ENCODE measurements around the gene PGM3. TPM values are rescaled to one million over a fixed set of nuclear protein-coding genes. Genes with fewer than 3 reads are reported as not detected.

The PGM3 gene
- 158 and 165 TPM in 2 replicates for total RNA-seq

GRCh38 chr6:83192871-83193746 is at the start of gene PGM3, which contains the start of gene RWDD2A:
PGM3 (minus strand) TSS chr6:83193265; CDS start chr6:83191012, 2,253 bp downstream.
RWDD2A (plus strand) TSS chr6:83193357; CDS start chr6:83194452, 1,095 bp downstream.

Other genes starting within 250 kb of the PGM3 start
- 5.6 and 12.4 TPM in 2 replicates for gene UBE3D, start 127.4 kb downstream of the PGM3 start, total RNA-seq
- gene DOP1A, start 125.6 kb downstream of the PGM3 start, total RNA-seq: 28.0 and 35.8 TPM in 2 replicates
- 3.6 and 4.5 TPM in 2 replicates for gene RWDD2A, start 92 bp upstream of the PGM3 start, total RNA-seq
- gene ME1, start 237.8 kb upstream of the PGM3 start, total RNA-seq: 9.9 and 11.3 TPM in 2 replicates